Endometrial microvascular endothelial cells (primary cell): ENCODE data around the gene RMI2. TPM values are rescaled to one million over a fixed set of nuclear protein-coding genes. Genes with fewer than 3 reads are reported as not detected.
"Not testable (repeated sequence)": the region's sequence is repeated elsewhere in the genome, so short reads cannot be mapped to it uniquely, and the experiment has no call there.

Experiments used
- in situ Hi-C: cut with HindIII; loops from 2 replicates; pipeline ENCODE4 v1.10.0; 2017; ENCODE audit warnings: low sequenced_read_pairs, low pct_unique_long_range_greater_than_20kb; ENCODE audit errors: inconsistent ontology term
- total RNA-seq: library from RNA; depleted of rRNA; stranded (reverse); fragments of >200 nt; gene quantifications from one replicate; pipeline ENCODE4 v1.2.3, GENCODE V29; 2015; ENCODE audit errors: inconsistent ontology term

The RMI2 gene
- total RNA-seq, 1 donor from 2014 or later: 10.9 TPM

- in situ Hi-C loops: loop anchor here (25.0 kb wide), 1 partner anchor 108 kb away; the partner anchor contains the start of genes PRM3, SOCS1 and TNP2
These were observed 25.0 kb downstream of the RMI2 start for GRCh38 chr16:11370084-11370931.

- in situ Hi-C loops: loop anchor here (25.0 kb wide), 1 partner anchor 109 kb away; the partner anchor contains the start of genes PRM3, SOCS1 and TNP2
These were observed 25.6 kb downstream of the RMI2 start for GRCh38 chr16:11370932-11371279.

GRCh38 chr16:11372073-11372828 is 27.0 kb downstream of the RMI2 start:
- in situ Hi-C loops: loop anchor here (25.0 kb wide), 1 partner anchor 110 kb away; the partner anchor contains the start of genes PRM3, SOCS1 and TNP2

GRCh38 chr16:11372829-11373306 is 27.6 kb downstream of the RMI2 start:
- in situ Hi-C loops: loop anchor here (25.0 kb wide), 1 partner anchor 111 kb away; the partner anchor contains the start of genes PRM3, SOCS1 and TNP2

- in situ Hi-C loops: loop anchor here (25.0 kb wide), 1 partner anchor 112 kb away; the partner anchor contains the start of genes PRM3, SOCS1 and TNP2
These were observed 29.0 kb downstream of the RMI2 start for GRCh38 chr16:11374255-11374654.

GRCh38 chr16:11377154-11377553 is 31.9 kb downstream of the RMI2 start:
- in situ Hi-C loops: no loop called here

- in situ Hi-C loops: not testable (repeated sequence)
These were observed 33.7 kb downstream of the RMI2 start for GRCh38 chr16:11378951-11379350.

GRCh38 chr16:11379420-11379819 is 34.2 kb downstream of the RMI2 start:
- in situ Hi-C loops: no loop called here

GRCh38 chr16:11380836-11381235 is 35.6 kb downstream of the RMI2 start:
- in situ Hi-C loops: no loop called here

- in situ Hi-C loops: no loop called here
These were observed 38.4 kb downstream of the RMI2 start for GRCh38 chr16:11383481-11384183.

GRCh38 chr16:11384184-11384955 is 39.1 kb downstream of the RMI2 start:
- in situ Hi-C loops: no loop called here

- in situ Hi-C loops: no loop called here
These were observed 39.8 kb downstream of the RMI2 start for GRCh38 chr16:11384956-11385586.

- in situ Hi-C loops: no loop called here
These were observed 40.9 kb downstream of the RMI2 start for GRCh38 chr16:11386054-11386680.

GRCh38 chr16:11386791-11387546 is 41.7 kb downstream of the RMI2 start:
- in situ Hi-C loops: no loop called here

GRCh38 chr16:11389083-11389482 is 43.8 kb downstream of the RMI2 start:
- in situ Hi-C loops: no loop called here

- in situ Hi-C loops: no loop called here
These were observed 44.6 kb downstream of the RMI2 start for GRCh38 chr16:11389631-11390565.
